Heart right ventricle (tissue), 16 donors: Measurements from ENCODE around the gene CLEC2D. TPM values are rescaled to one million over a fixed set of nuclear protein-coding genes. Genes with fewer than 3 reads are reported as not detected.
A peak's percentile ranks its signal among the peaks of the same experiment; 100 is the strongest.

Experiments
- ATAC-seq, 8 donors: fragments of 200-7000 bp; cut with Tn5 transposase; one replicate each; pipeline ENCODE4 v1.9.1; 2020; ENCODE audit warnings: mild to moderate bottlenecking in 8 of 8, moderate library complexity in 8 of 8, moderate number of reproducible peaks in 1 of 8
- DNase-seq, 2 donors: peaks; one replicate each; pipeline ENCODE4 v3.0.0-alpha.2; 2020
- H3K27ac ChIP-seq, 10 donors: fragments of 200-600 bp; sonication (generic) in 2 of 10; one replicate each; pipeline versions ENCODE4 v1.5.0 to v1.8.0; 2020 to 2022; ENCODE audit warnings: mild to moderate bottlenecking in 3 of 10
- H3K27me3 ChIP-seq, 7 donors: fragments of 200-600 bp; one replicate each; pipeline ENCODE4 v1.8.0; 2021 to 2022; ENCODE audit warnings: mild to moderate bottlenecking in 2 of 7
- H3K36me3 ChIP-seq, 9 donors: fragments of 200-600 bp; sonication (generic) in 1 of 9; one replicate each; pipeline versions ENCODE4 v1.5.0 to v1.8.0; 2020 to 2022; ENCODE audit warnings: mild to moderate bottlenecking in 2 of 9
- H3K4me1 ChIP-seq, 9 donors: fragments of 200-600 bp; sonication (generic) in 1 of 9; one replicate each; pipeline versions ENCODE4 v1.5.0 to v1.8.0; 2020 to 2022; ENCODE audit warnings: mild to moderate bottlenecking in 4 of 9
- H3K4me3 ChIP-seq, 10 donors: fragments of 200-600 bp; sonication (generic) in 2 of 10; one replicate each; pipeline versions ENCODE4 v1.5.0 to v1.8.0; 2020 to 2022; ENCODE audit warnings: mild to moderate bottlenecking in 7 of 10, moderate library complexity in 2 of 10
- H3K9me3 ChIP-seq, 11 donors: fragments of 200-600 bp in 10 of 11; sonication (generic) in 2 of 11; one replicate each; pipeline versions ENCODE4 v1.5.0 to v1.8.0; 2013 to 2022; ENCODE audit warnings: mild to moderate bottlenecking in 2 of 11, control low read depth in 1 of 11, moderate library complexity in 1 of 11
- WGBS, 2 donors: extraction: QIAGEN DNeasy Blood & Tissue Kit; methylation state at CpG; one replicate each; pipeline ENCODE4 v1.1.7; 2013; ENCODE audit warnings: inconsistent platforms in 1 of 2; 5-methylcytosine and 5-hydroxymethylcytosine counted together
- intact Hi-C, 10 donors: fragments of 100-400 bp; cut with DNase I; formaldehyde crosslinking; loops; one replicate each; pipeline versions ENCODE4 v1.11.1 to v1.14.2; 2022
- polyA plus RNA-seq, 2 donors: library from polyadenylated mRNA; stranded (reverse); fragments of 200-250 nt; gene quantifications; one replicate each; pipeline ENCODE4 v1.2.3, GENCODE V29; 2013
- total RNA-seq, 10 donors: library from RNA; stranded (reverse); fragmentation: NEBNext Ultra II Directional in 3 of 10; extraction: Animal tissue kit (Norgen Biotek cat#: 25700) in 3 of 10; gene quantifications; one replicate each; pipeline versions ENCODE4 v1.2.1 to v1.2.4, GENCODE V29; 2021 to 2023
- TF ChIP-seq, protein P1 (sequence below), 9 donors: fragments of 200-600 bp; sonication (generic) in 2 of 9; IDR thresholded peaks; one replicate each; pipeline versions ENCODE4 v1.5.0 to v1.8.0; 2021 to 2022; ENCODE audit warnings: antibody characterized with exemption in 9 of 9, mild to moderate bottlenecking in 5 of 9, moderate library complexity in 1 of 9
- donor health status: Arrhythmogenic right ventricular cardiomyopathy.
- donor health status: ischemic (EF 13 %, LVEDD 7.1; RV severe dilation, severe dysfunction).
- donor health status: healthy with polysubstance abuse.
- donor health status: DM: no; HTN: yes; CAD: no.
- donor health status: DM: no; HTN: no; CAD: no.
- donor health status: ischemic (EF 25% LVEDD 6.9; RV normal size, moderate dysfunction).
- donor health status: ischemic (EF 25% LVEDD 5.7; RV mildly dilated, moderate dysfunction).
- donor health status: healthy.
- donor health status: DM: yes; HTN: yes; CAD: no.
- donor health status: Ischemic cardiomyopathy.
- donor health status: ischemic (EF 35%, LVEDD 5.7; RV mildly dilated, moderate dysfunction).
- donor health status: nonischemic (EF 11% LVEDD 7.7; RV severe dilation, severe dysfunction).
- donor health status: DM: yes; HTN: yes; CAD: no.
- donor health status: PGD.
- donor health status: ischemic (EF 29% LVEDD 5.4; RV normal size, mild dysfunction).
- donor health status: nonischemic (EF 23%, LVEDD 6.1; RV moderate dilation, normal function).

Gene CLEC2D
- total and polyA plus RNA-seq, 12 donors = 1.2 to 15.6 (median 3.2) TPM

DNA sequence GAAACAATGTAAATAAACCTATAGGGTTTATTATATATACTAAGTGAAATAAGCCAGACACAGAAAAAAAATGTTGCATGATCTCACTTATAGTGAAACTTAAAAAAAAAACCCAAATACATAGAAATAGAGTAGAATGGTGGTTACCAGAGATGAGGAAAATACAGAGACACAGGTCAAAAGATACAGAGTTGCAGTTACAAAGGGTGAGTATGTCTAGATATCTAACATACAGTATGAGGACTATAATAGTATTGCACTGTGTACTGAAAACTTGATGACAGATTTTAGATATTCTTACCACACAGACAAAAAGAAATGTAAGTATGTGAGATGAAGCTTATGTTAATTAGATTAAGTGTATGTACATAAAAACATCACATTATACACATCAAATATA is 28.1 kb downstream of the CLEC2D start:
- TF ChIP-seq, protein P1, sequence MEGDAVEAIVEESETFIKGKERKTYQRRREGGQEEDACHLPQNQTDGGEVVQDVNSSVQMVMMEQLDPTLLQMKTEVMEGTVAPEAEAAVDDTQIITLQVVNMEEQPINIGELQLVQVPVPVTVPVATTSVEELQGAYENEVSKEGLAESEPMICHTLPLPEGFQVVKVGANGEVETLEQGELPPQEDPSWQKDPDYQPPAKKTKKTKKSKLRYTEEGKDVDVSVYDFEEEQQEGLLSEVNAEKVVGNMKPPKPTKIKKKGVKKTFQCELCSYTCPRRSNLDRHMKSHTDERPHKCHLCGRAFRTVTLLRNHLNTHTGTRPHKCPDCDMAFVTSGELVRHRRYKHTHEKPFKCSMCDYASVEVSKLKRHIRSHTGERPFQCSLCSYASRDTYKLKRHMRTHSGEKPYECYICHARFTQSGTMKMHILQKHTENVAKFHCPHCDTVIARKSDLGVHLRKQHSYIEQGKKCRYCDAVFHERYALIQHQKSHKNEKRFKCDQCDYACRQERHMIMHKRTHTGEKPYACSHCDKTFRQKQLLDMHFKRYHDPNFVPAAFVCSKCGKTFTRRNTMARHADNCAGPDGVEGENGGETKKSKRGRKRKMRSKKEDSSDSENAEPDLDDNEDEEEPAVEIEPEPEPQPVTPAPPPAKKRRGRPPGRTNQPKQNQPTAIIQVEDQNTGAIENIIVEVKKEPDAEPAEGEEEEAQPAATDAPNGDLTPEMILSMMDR (IDR thresholded peaks at IDR 0.05) = no peak

DNA sequence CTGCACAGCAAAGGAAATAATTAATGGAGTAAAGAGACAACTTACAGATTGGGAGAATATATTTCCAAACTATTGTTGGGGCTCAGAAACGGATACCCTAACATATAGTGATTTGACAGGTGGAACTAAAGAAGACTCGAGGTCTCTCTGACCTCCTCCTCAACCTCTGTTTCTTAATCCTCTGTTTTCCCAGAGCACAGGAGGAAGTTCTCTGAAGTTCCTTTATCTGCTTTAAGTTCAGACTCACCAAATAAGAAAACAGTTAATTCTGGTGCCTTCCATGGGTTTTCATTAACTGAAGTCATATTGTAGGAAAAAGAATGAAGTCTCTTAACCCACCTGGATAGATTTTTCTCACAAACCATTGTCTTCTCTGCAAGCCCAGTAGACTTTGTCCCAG is 29.2 kb downstream of the CLEC2D start:
- intact Hi-C loops = no loop called here
- peak overlapping the region in 7 of 10 donors; percentile 20 to 76 (median 50) for H3K27ac ChIP-seq
- DNase-seq (no peak), ATAC-seq (no peak)
- WGBS, 2 donors = 83 to 89% methylated on average over 2 of the region's 2 CpGs
- H3K27me3 ChIP-seq = no peaks in the 10 kb centered on the region
- H3K4me1 ChIP-seq = peaks cover 0 to 67% (median 21%) of the 10 kb centered on the region in 9 donors
- no peak overlapping the region for H3K4me3 ChIP-seq
- H3K36me3 ChIP-seq = peaks cover 0 to 23% (median 9%) of the 10 kb centered on the region in 9 donors
- TF ChIP-seq, protein P1 (IDR thresholded peaks at IDR 0.05) = no peak
- H3K9me3 ChIP-seq = peaks cover 0 to 47% (median 15%) of the 10 kb centered on the region in 11 donors

More for the DNA sequence above, 28.1 kb downstream of the CLEC2D start:
- Histone ChIP-seq H3K4me3 (no peak overlapping the region), H3K4me1 (peaks cover 0 to 67% (median 21%) of the 10 kb centered on the region in 9 donors), H3K9me3 (peaks cover 0 to 47% (median 15%) of the 10 kb centered on the region in 11 donors), H3K36me3 (peaks cover 0 to 34% (median 9%) of the 10 kb centered on the region in 9 donors), H3K27me3 (no peaks in the 10 kb centered on the region), H3K27ac (no peak overlapping the region)
- ATAC-seq (no peak), DNase-seq (no peak)
- intact Hi-C loops = no loop called here

DNA sequence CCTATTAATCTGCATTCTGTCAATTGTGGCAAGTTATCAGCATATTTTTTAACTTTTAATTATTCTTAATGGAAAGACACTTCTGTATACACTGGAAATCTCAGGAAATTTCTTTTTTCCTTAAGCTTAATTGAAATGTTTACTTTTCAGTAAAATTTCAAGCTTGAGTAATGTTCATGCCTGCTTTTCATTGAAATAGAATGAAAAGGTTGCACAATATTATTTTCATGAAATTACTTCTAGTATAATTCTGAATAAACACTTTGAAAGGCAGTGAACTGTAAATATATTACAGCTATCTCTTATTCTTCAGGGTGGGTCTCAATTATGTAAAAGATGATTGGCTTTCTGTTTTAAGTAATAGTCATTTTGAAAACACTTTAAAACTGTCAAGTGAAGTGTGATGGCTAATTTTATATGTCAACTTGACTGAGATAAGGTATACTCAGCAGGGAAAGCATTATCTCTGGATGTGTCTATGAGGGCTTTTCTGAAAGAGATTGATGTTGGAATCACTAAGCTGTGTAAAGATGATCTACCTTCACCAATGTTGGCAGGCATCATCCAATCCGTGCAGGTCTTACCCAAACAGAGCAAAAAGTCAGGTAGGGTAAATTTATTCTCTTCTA is 29.9 kb downstream of the CLEC2D start:
- intact Hi-C loops = no loop called here
- peaks cover 0 to 47% (median 15%) of the 10 kb centered on the region in 11 donors for H3K9me3 ChIP-seq
- peaks cover 0 to 60% (median 21%) of the 10 kb centered on the region in 9 donors for H3K4me1 ChIP-seq
- peak overlapping the region in 9 of 10 donors; percentile 20 to 76 (median 49) for H3K27ac ChIP-seq
- TF ChIP-seq, protein P1 (IDR thresholded peaks at IDR 0.05) = no peak
- WGBS, 2 donors = 19 to 21% methylated on average over 1 of the region's 1 CpG
- H3K36me3 ChIP-seq = peaks cover 0 to 16% (median 9%) of the 10 kb centered on the region in 9 donors
- DNase-seq = no peak
- no peak overlapping the region for H3K4me3 ChIP-seq
- ATAC-seq = peak in 6 of 8 donors; percentile 23 to 85 (median 45)
- no peaks in the 10 kb centered on the region for H3K27me3 ChIP-seq

DNA sequence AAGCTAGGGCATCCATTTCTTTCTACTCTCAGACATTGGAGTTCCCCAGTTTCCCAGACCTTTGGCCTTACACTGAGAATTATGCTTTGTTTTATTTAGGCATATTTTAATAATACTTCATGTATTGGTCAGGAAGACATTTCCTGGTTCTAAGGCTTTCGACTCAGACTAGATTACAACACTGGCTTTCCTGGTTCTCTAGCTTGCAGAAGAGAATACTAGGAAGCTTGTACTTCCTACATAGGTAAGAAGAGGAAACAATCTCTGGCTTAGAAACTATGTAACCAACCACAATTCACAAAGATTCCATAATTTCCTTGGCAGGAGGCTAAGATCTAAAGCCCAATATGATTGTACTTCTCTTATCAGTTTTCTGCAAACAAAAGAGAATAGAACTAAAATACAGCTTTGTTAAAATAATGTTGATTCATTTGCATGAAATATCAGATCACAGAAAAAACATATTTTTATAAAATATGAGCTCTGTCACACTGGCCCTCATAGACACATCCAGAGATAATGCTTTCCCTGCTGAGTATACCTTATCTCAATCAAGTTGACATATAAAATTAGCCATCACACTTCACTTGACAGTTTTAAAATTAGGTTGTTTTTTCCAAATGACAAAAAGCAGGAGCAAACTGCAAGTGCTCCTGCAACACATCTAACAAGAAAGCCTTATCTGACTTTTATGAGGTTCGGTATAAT is 30.5 kb downstream of the CLEC2D start:
- H3K4me1 ChIP-seq = peaks cover 0 to 54% (median 21%) of the 10 kb centered on the region in 9 donors
- peaks cover 0 to 10% (median 3%) of the 10 kb centered on the region in 9 donors for H3K36me3 ChIP-seq
- 24 to 26% methylated on average over 2 of the region's 2 CpGs for WGBS, 2 donors
- peak overlapping the region in 9 of 10 donors; percentile 25 to 76 (median 50) for H3K27ac ChIP-seq
- H3K4me3 ChIP-seq = no peak overlapping the region
- H3K9me3 ChIP-seq = peaks cover 0 to 47% (median 15%) of the 10 kb centered on the region in 11 donors
- intact Hi-C loops = loop anchor here in 5 of 10 donors (2.0 to 10.0 kb wide), 4 partner anchors 48 to 365 kb away; no protein-coding TSS in a partner anchor
- TF ChIP-seq, protein P1 (IDR thresholded peaks at IDR 0.05) = no peak
- no peaks in the 10 kb centered on the region for H3K27me3 ChIP-seq
- DNase-seq = no peak
- peak; percentile 45 to 92 (median 87) for ATAC-seq
